SK-N-SH (cell line): ENCODE measurements around the gene ZNF836. TPM values are rescaled to one million over a fixed set of nuclear protein-coding genes. Genes with fewer than 3 reads are reported as not detected.

ENCODE experiments used
- CTCF ChIA-PET: fragments of 300-600, 350-600 bp; formaldehyde crosslinking; extraction: SDS; loops from one replicate; lab custom pipeline; 2021; lab: Yijun Ruan, JAX
- POLR2A ChIA-PET: fragments of 350-600 bp; sonication (Branson Sonifier 250); formaldehyde crosslinking; extraction: SDS; loops from one replicate; lab custom pipeline; 2020; ENCODE audit warnings: antibody characterized with exemption, inconsistent platforms; lab: Yijun Ruan, JAX
- DNase-seq: peaks from one replicate; pipeline ENCODE4 v3.0.0; 2012
- H2AFZ ChIP-seq: fragments of 200-600 bp; sonication (generic); 2 replicates; pipeline ENCODE4 v1.8.1; 2016; ENCODE audit warnings: antibody characterized with exemption, mild to moderate bottlenecking, low read depth
- H3F3A ChIP-seq: fragments of 200-600 bp; sonication (generic); replicated peaks from 2 replicates; pipeline ENCODE3; 2016; ENCODE audit warnings: antibody characterized with exemption, mild to moderate bottlenecking; ENCODE audit not compliant: insufficient read depth
- H3K27ac ChIP-seq, 2 experiments: fragments of 200-500 bp in 1 of 2; fragments of 200-600 bp in 1 of 2; sonication (Bioruptor generic) in 1 of 2; sonication (generic), shearing (Covaris generic) in 1 of 2; 2 replicates each; pipeline versions ENCODE4 v1.5.1 to v1.6.1; 2014 to 2016; ENCODE audit warnings: low read depth in 2 of 2, inconsistent platforms in 1 of 2, low read length in 1 of 2, mild to moderate bottlenecking in 1 of 2, mixed read lengths in 1 of 2
- H3K27me3 ChIP-seq: fragments of 200-600 bp; sonication (generic), shearing (Covaris generic); 2 replicates; pipeline ENCODE4 v1.6.1; 2016; ENCODE audit warnings: mixed run types; ENCODE audit not compliant: insufficient read depth
- H3K36me3 ChIP-seq, 2 experiments: fragments of 200-500 bp in 1 of 2; fragments of 200-600 bp in 1 of 2; sonication (Bioruptor generic) in 1 of 2; sonication (generic) in 1 of 2; replicated peaks in 1 of 2; 2 replicates each; pipeline versions ENCODE3 to v1.5.1; 2014 to 2016; ENCODE audit warnings: low read length in 1 of 2, mild to moderate bottlenecking in 1 of 2; ENCODE audit not compliant: insufficient read depth in 2 of 2, control insufficient read depth in 1 of 2
- H3K4me1 ChIP-seq, 2 experiments: fragments of 200-500 bp in 1 of 2; fragments of 200-600 bp in 1 of 2; sonication (Bioruptor generic) in 1 of 2; sonication (generic), shearing (Covaris generic) in 1 of 2; 2 replicates each; pipeline versions ENCODE4 v1.5.1 to v1.6.1; 2014 to 2016; ENCODE audit warnings: low read depth in 1 of 2, low read length in 1 of 2, mixed run types in 1 of 2; ENCODE audit not compliant: insufficient read depth in 2 of 2, control insufficient read depth in 1 of 2
- H3K4me2 ChIP-seq: fragments of 200-600 bp; sonication (generic), shearing (Covaris generic); 2 replicates; pipeline ENCODE4 v1.6.1; 2017; ENCODE audit warnings: mixed run types
- H3K4me3 ChIP-seq, 2 experiments: fragments of 200-500 bp in 1 of 2; fragments of 200-600 bp in 1 of 2; sonication (Bioruptor generic) in 1 of 2; sonication (generic), shearing (Covaris generic) in 1 of 2; 2 replicates each; pipeline versions ENCODE4 v1.5.1 to v1.8.1; 2014 to 2016; ENCODE audit warnings: low read depth in 2 of 2, inconsistent platforms in 1 of 2, low read length in 1 of 2, mild to moderate bottlenecking in 1 of 2, mixed read lengths in 1 of 2, moderate library complexity in 1 of 2
- H3K79me2 ChIP-seq: fragments of 200-600 bp; sonication (generic); 2 replicates; pipeline ENCODE4 v1.8.1; 2017; ENCODE audit warnings: mild to moderate bottlenecking; ENCODE audit not compliant: insufficient read depth
- H3K9ac ChIP-seq: fragments of 200-600 bp; sonication (generic); 2 replicates; pipeline ENCODE4 v1.6.1; 2017; ENCODE audit warnings: mixed run types
- H3K9me2 ChIP-seq: fragments of 200-600 bp; sonication (generic); 2 replicates; pipeline ENCODE4 v1.6.1; 2017; ENCODE audit warnings: mixed run types
- H3K9me3 ChIP-seq: fragments of 200-600 bp; sonication (generic); 2 replicates; pipeline ENCODE4 v1.6.1; 2017; ENCODE audit warnings: mixed run types, mild to moderate bottlenecking, moderate library complexity
- H4K20me1 ChIP-seq: fragments of 200-600 bp; sonication (generic); 2 replicates; pipeline ENCODE4 v1.6.1; 2017; ENCODE audit warnings: mild to moderate bottlenecking, mixed run types; ENCODE audit not compliant: insufficient read depth
- EP300 ChIP-seq, 2 experiments: IDR thresholded peaks; 2 replicates each; pipeline versions ENCODE4 v1.4.0 to v1.6.1; 2012; ENCODE audit warnings: borderline replicate concordance in 1 of 2, low read depth in 1 of 2, low read length in 1 of 2
- EZH2phosphoT487 ChIP-seq: fragments of 200-600 bp; sonication (generic); IDR thresholded peaks from 2 replicates; pipeline ENCODE4 v1.6.1; 2017; ENCODE audit warnings: low read depth, mixed run types, mild to moderate bottlenecking, antibody characterized with exemption, moderate library complexity, borderline replicate concordance
- FOSL2 ChIP-seq: IDR thresholded peaks from 2 replicates; pipeline ENCODE4 v1.4.0; 2012; ENCODE audit warnings: low read depth, mild to moderate bottlenecking, moderate library complexity, borderline replicate concordance
- FOXM1 ChIP-seq: IDR thresholded peaks from 2 replicates; pipeline ENCODE4 v1.4.0; 2012; ENCODE audit warnings: low read depth, mild to moderate bottlenecking
- GABPA ChIP-seq: IDR thresholded peaks from 2 replicates; pipeline ENCODE4 v1.4.0; 2012; ENCODE audit warnings: low read depth, mild to moderate bottlenecking
- GATA2 ChIP-seq: sonication (generic); formaldehyde crosslinking; IDR thresholded peaks from 2 replicates; pipeline ENCODE4 v1.5.0; 2020; ENCODE audit warnings: mild to moderate bottlenecking, missing genetic modification reagents
- IRF3 ChIP-seq: fragments of 150-350 bp; IDR thresholded peaks from 2 replicates; pipeline ENCODE4 v1.6.1; 2016; ENCODE audit warnings: mild to moderate bottlenecking, low read depth, low read length
- JUND ChIP-seq: IDR thresholded peaks from 2 replicates; pipeline ENCODE4 v1.4.0; 2012
- MAX ChIP-seq: IDR thresholded peaks from 2 replicates; pipeline ENCODE4 v1.4.0; 2012; ENCODE audit warnings: low read depth
- NRF1 ChIP-seq: IDR thresholded peaks from 2 replicates; pipeline ENCODE4 v1.6.1; 2012; ENCODE audit warnings: low read depth, mild to moderate bottlenecking, low read length
- PBX3 ChIP-seq: IDR thresholded peaks from 2 replicates; pipeline ENCODE4; 2012
- POLR2AphosphoS5 ChIP-seq: IDR thresholded peaks from 2 replicates; pipeline ENCODE4 v1.6.1; 2012; ENCODE audit warnings: low read depth, low read length
- RAD21 ChIP-seq: IDR thresholded peaks from 2 replicates; pipeline ENCODE4 v1.6.1; 2012; ENCODE audit warnings: mild to moderate bottlenecking, low read length
- REST ChIP-seq: IDR thresholded peaks from 2 replicates; pipeline ENCODE4 v1.6.1; 2012; ENCODE audit warnings: mild to moderate bottlenecking, low read depth, low read length, moderate library complexity
- RFX5 ChIP-seq: IDR thresholded peaks from 2 replicates; pipeline ENCODE4 v1.6.1; 2012; ENCODE audit warnings: mild to moderate bottlenecking, improper control_type of control experiment, low read length
- RXRA ChIP-seq: IDR thresholded peaks from 2 replicates; pipeline ENCODE4 v1.4.0; 2012; ENCODE audit warnings: low read depth, mild to moderate bottlenecking, borderline replicate concordance
- SIN3A ChIP-seq: IDR thresholded peaks from 2 replicates; pipeline ENCODE4 v1.6.1; 2012; ENCODE audit warnings: low read depth, mild to moderate bottlenecking, low read length, moderate library complexity, borderline replicate concordance
- SMC3 ChIP-seq: IDR thresholded peaks from 2 replicates; pipeline ENCODE4 v1.6.1; 2012; ENCODE audit warnings: low read depth, low read length, improper control_type of control experiment
- TCF12 ChIP-seq: IDR thresholded peaks from 2 replicates; pipeline ENCODE4 v1.4.0; 2012
- USF2 ChIP-seq: fragments of 150-350 bp; IDR thresholded peaks from 2 replicates; pipeline ENCODE4 v1.6.1; 2017; ENCODE audit warnings: antibody characterized with exemption, low read length, low read depth, borderline replicate concordance
- ZBTB33 ChIP-seq: IDR thresholded peaks from 2 replicates; pipeline ENCODE4 v1.4.0; 2012; ENCODE audit warnings: low read depth, borderline replicate concordance
- WGBS: methylation state at CpG from one replicate; pipeline ENCODE4 v1.1.6; 2017; ENCODE audit warnings: low lambda C conversion rate; 5-methylcytosine and 5-hydroxymethylcytosine counted together
- polyA plus RNA-seq, 3 experiments: library from polyadenylated mRNA; depleted of rRNA; stranded (reverse); fragments of >200 nt; gene quantifications; 2 replicates each; pipeline ENCODE4 v1.2.3, GENCODE V29; 2012

ZNF836 gene
- polyA plus RNA-seq, 1 of the 3 experiments (the other 2 are of a cell fraction), result 2.3 TPM

GRCh38 chr19:52188822-52189734 is 17.7 kb upstream of the ZNF836 start:
- peaks cover 12% of the 10 kb centered on the region; the same call in 1 of the 2 replicates for H4K20me1 ChIP-seq
- peak overlapping the region; percentile 68 to 94 for H3K27ac ChIP-seq
- H3K9ac ChIP-seq, result peak overlapping the region; percentile 55
- peak overlapping the region; percentile 41 to 54 for H3K4me3 ChIP-seq
- ChIA-PET CTCF (interaction anchor here (1.0 to 2.0 kb wide), 3 partner anchors 18 to 50 kb away, joined by 3 to 14 read pairs (median 5); partner anchors contain the start of genes ZNF616 and ZNF836), POLR2A (interaction anchor here (0.5 to 2.0 kb wide), 11 partner anchors 9 to 1213 kb away, joined by 3 to 13 read pairs (median 3); partner anchors contain the start of genes ZNF614, ZNF616 and ZNF836)
- H3F3A ChIP-seq, result peaks cover 4% of the 10 kb centered on the region
- peak overlapping the region; percentile 86 for H2AFZ ChIP-seq
- H3K27me3 ChIP-seq, result no peaks in the 10 kb centered on the region
- H3K4me1 ChIP-seq, result peaks cover 12 to 17% of the 10 kb centered on the region in 2 experiments; a peak in 3 of 4 replicates
- H3K36me3 ChIP-seq, result peaks cover 3 to 8% of the 10 kb centered on the region in 2 experiments
- H3K79me2 ChIP-seq, result peaks cover 41% of the 10 kb centered on the region
- peak; percentile 59 for DNase-seq
- 6% methylated on average over 25 of the region's 32 CpGs for WGBS
- H3K9me3 ChIP-seq, result no peaks in the 10 kb centered on the region
- H3K4me2 ChIP-seq, result peak overlapping the region; percentile 76
- no peaks in the 10 kb centered on the region for H3K9me2 ChIP-seq
- TF ChIP-seq ZBTB33, result no peak
- peak; percentile 20; the same call in 1 of the 2 replicates for TF ChIP-seq RAD21
- TF ChIP-seq EZH2phosphoT487, result no peak
- TF ChIP-seq EP300 (IDR thresholded peaks at IDR 0.05; ENCODE audit: borderline replicate concordance in 1 of 2, low read depth in 1 of 2, low read length in 1 of 2), result peak in 1 of 2 experiments; percentile 36; a peak in 1 of 4 replicates
- no peak for TF ChIP-seq PBX3
- no peak for TF ChIP-seq USF2
- TF ChIP-seq SIN3A, result no peak; the same call in 1 of the 2 replicates
- no peak for TF ChIP-seq GABPA
- TF ChIP-seq IRF3, result no peak
- TF ChIP-seq MAX, result no peak
- no peak for TF ChIP-seq FOSL2
- no peak for TF ChIP-seq RFX5
- 0 out of 2 replicates have a peak, but pooled peaks have one; percentile 11 for TF ChIP-seq REST
- no peak for TF ChIP-seq RXRA
- 0 out of 2 replicates have a peak, but pooled peaks have one; percentile 7 for TF ChIP-seq SMC3
- TF ChIP-seq POLR2AphosphoS5, result peak; percentile 94
- TF ChIP-seq NRF1, result peak; percentile 85
- TF ChIP-seq FOXM1, result no peak
- TF ChIP-seq GATA2, result peak; percentile 78
- TF ChIP-seq TCF12, result no peak
- no peak for TF ChIP-seq JUND
